ENCODE results near the gene NFIB. TPM values are rescaled to one million over a fixed set of nuclear protein-coding genes. Genes with fewer than 3 reads are reported as not detected.

NFIB gene
- total and polyA plus RNA-seq, 2 donors (not counting 1 experiment from before 2014, with no cell fraction given), result 29.3 to 36.3 TPM

- Histone ChIP-seq H3K4me2 (ENCODE audit: extremely low read depth, insufficient read depth, low read length) (peak overlapping the region; percentile 67), H3K27me3 (ENCODE audit: control insufficient read depth, insufficient read depth, low read length) (peaks cover 46% of the 10 kb centered on the region), H2AFZ (ENCODE audit: low read length) (no peak overlapping the region), H3K79me2 (ENCODE audit: control insufficient read depth, insufficient read depth, low read length) (no peaks in the 10 kb centered on the region), H3K4me1 (ENCODE audit: control insufficient read depth, extremely low read depth, insufficient read depth, low read length) (no peaks in the 10 kb centered on the region), H3K9me3 (ENCODE audit: control insufficient read depth, insufficient read depth, low read depth, low read length) (no peaks in the 10 kb centered on the region), H4K20me1 (ENCODE audit: control insufficient read depth, extremely low read depth, insufficient read depth, low read length) (no peaks in the 10 kb centered on the region), H3K4me3 (replicated peaks in 1 of 4; ENCODE audit: control extremely low read depth in 1 of 4, insufficient read depth in 1 of 4, low read depth in 3 of 4, low read length in 4 of 4) (peak overlapping the region; percentile 19 to 53 (median 46)), H3K36me3 (ENCODE audit: control insufficient read depth, insufficient read depth, low read length) (no peaks in the 10 kb centered on the region), H3K9ac (ENCODE audit: insufficient read depth, low read length) (no peak overlapping the region), H3K27ac (ENCODE audit: insufficient read depth, low read length) (no peak overlapping the region)
- no peak for DNase-seq (ENCODE audit: low read depth in 2 of 2)
- no peak for TF ChIP-seq EZH2 (IDR thresholded peaks at IDR 0.05; ENCODE audit: low read length, missing control alignments)
- TF ChIP-seq CTCF (conservative IDR thresholded peaks at IDR 0.05 in 1 of 2, IDR thresholded peaks at IDR 0.05 in 1 of 2; ENCODE audit: low read depth in 1 of 2, low read length in 2 of 2), result no peak
These were observed 35.2 kb upstream of the NFIB start for GRCh38 chr9:14349146-14349446.

- TF ChIP-seq CTCF (conservative IDR thresholded peaks at IDR 0.05 in 1 of 2, IDR thresholded peaks at IDR 0.05 in 1 of 2; ENCODE audit: low read depth in 1 of 2, low read length in 2 of 2), result no peak
- TF ChIP-seq EZH2 (IDR thresholded peaks at IDR 0.05; ENCODE audit: low read length, missing control alignments), result peak; percentile 31
- DNase-seq (ENCODE audit: low read depth in 2 of 2), result peak in 1 of 2 donors; percentile 58
- Histone ChIP-seq H3K9me3 (ENCODE audit: control insufficient read depth, insufficient read depth, low read depth, low read length) (no peaks in the 10 kb centered on the region), H3K27ac (ENCODE audit: insufficient read depth, low read length) (no peak overlapping the region), H2AFZ (ENCODE audit: low read length) (peak overlapping the region; percentile 12), H3K27me3 (ENCODE audit: control insufficient read depth, insufficient read depth, low read length) (peaks cover 50% of the 10 kb centered on the region), H3K4me2 (ENCODE audit: extremely low read depth, insufficient read depth, low read length) (peak overlapping the region; percentile 67), H3K9ac (ENCODE audit: insufficient read depth, low read length) (no peak overlapping the region), H3K36me3 (ENCODE audit: control insufficient read depth, insufficient read depth, low read length) (no peaks in the 10 kb centered on the region), H3K4me3 (replicated peaks in 1 of 4; ENCODE audit: control extremely low read depth in 1 of 4, insufficient read depth in 1 of 4, low read depth in 3 of 4, low read length in 4 of 4) (peak overlapping the region; percentile 19 to 53 (median 46)), H4K20me1 (ENCODE audit: control insufficient read depth, extremely low read depth, insufficient read depth, low read length) (no peaks in the 10 kb centered on the region), H3K4me1 (ENCODE audit: control insufficient read depth, extremely low read depth, insufficient read depth, low read length) (no peaks in the 10 kb centered on the region), H3K79me2 (ENCODE audit: control insufficient read depth, insufficient read depth, low read length) (no peaks in the 10 kb centered on the region)
These were observed 34.6 kb upstream of the NFIB start for GRCh38 chr9:14348373-14349145.

GRCh38 chr9:14348123-14348372 is 34.1 kb upstream of the NFIB start:
- Histone ChIP-seq H3K79me2 (ENCODE audit: control insufficient read depth, insufficient read depth, low read length) (no peaks in the 10 kb centered on the region), H3K36me3 (ENCODE audit: control insufficient read depth, insufficient read depth, low read length) (no peaks in the 10 kb centered on the region), H2AFZ (ENCODE audit: low read length) (peak overlapping the region; percentile 61), H3K9ac (ENCODE audit: insufficient read depth, low read length) (no peak overlapping the region), H3K9me3 (ENCODE audit: control insufficient read depth, insufficient read depth, low read depth, low read length) (no peaks in the 10 kb centered on the region), H3K4me2 (ENCODE audit: extremely low read depth, insufficient read depth, low read length) (peak overlapping the region; percentile 67), H3K27me3 (ENCODE audit: control insufficient read depth, insufficient read depth, low read length) (peaks cover 54% of the 10 kb centered on the region), H3K4me1 (ENCODE audit: control insufficient read depth, extremely low read depth, insufficient read depth, low read length) (no peaks in the 10 kb centered on the region), H3K27ac (ENCODE audit: insufficient read depth, low read length) (no peak overlapping the region), H4K20me1 (ENCODE audit: control insufficient read depth, extremely low read depth, insufficient read depth, low read length) (no peaks in the 10 kb centered on the region), H3K4me3 (replicated peaks in 1 of 4; ENCODE audit: control extremely low read depth in 1 of 4, insufficient read depth in 1 of 4, low read depth in 3 of 4, low read length in 4 of 4) (peak overlapping the region; percentile 19 to 53 (median 46))
- TF ChIP-seq EZH2 (IDR thresholded peaks at IDR 0.05; ENCODE audit: low read length, missing control alignments) (no peak), CTCF (conservative IDR thresholded peaks at IDR 0.05 in 1 of 2, IDR thresholded peaks at IDR 0.05 in 1 of 2; ENCODE audit: low read depth in 1 of 2, low read length in 2 of 2) (peak in 1 of 2 donors; percentile 12)
- DNase-seq (ENCODE audit: low read depth in 2 of 2), result peak in 1 of 2 donors; percentile 50
